HL-60 (cell line): ENCODE measurements around the gene HASPIN.

Source experiments
- POLR2AphosphoS5 ChIP-seq: IDR thresholded peaks from 2 replicates; pipeline ENCODE4 v1.6.1; 2012; ENCODE audit warnings: low read depth
- REST ChIP-seq: IDR thresholded peaks from 2 replicates; pipeline ENCODE4 v1.6.1; 2012; ENCODE audit warnings: low read depth; ENCODE audit not compliant: insufficient replicate concordance
- SPI1 ChIP-seq: IDR thresholded peaks from 2 replicates; pipeline ENCODE4 v1.6.1; 2012; ENCODE audit warnings: low read depth, mild to moderate bottlenecking, borderline replicate concordance
- TF ChIP-seq, protein P1 (sequence below): IDR thresholded peaks from one replicate; pipeline ENCODE4 v1.5.1; 2011; ENCODE audit warnings: low read length, control low read depth, inconsistent platforms; ENCODE audit not compliant: insufficient read depth

DNA sequence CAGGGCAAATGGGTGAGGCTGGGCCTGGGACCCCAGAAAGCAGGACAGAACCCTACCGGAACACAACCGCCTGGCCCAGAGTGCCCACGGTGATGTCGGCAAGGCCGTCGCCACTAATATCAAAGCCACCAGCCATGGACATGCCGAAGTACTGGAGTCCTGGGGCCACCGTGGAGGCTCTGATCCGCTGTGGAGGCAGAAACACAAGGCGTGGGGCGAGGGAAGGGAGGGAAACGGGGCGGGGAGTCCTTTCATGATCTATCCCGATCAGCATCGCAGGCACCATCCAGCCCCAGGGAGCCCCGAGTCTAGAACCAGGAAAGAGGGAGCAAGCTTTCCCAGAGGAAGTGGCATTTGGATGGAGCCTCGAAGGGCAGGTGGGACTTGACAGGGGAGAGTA lies 26.6 kb downstream of the HASPIN start:
- TF ChIP-seq, protein P1, sequence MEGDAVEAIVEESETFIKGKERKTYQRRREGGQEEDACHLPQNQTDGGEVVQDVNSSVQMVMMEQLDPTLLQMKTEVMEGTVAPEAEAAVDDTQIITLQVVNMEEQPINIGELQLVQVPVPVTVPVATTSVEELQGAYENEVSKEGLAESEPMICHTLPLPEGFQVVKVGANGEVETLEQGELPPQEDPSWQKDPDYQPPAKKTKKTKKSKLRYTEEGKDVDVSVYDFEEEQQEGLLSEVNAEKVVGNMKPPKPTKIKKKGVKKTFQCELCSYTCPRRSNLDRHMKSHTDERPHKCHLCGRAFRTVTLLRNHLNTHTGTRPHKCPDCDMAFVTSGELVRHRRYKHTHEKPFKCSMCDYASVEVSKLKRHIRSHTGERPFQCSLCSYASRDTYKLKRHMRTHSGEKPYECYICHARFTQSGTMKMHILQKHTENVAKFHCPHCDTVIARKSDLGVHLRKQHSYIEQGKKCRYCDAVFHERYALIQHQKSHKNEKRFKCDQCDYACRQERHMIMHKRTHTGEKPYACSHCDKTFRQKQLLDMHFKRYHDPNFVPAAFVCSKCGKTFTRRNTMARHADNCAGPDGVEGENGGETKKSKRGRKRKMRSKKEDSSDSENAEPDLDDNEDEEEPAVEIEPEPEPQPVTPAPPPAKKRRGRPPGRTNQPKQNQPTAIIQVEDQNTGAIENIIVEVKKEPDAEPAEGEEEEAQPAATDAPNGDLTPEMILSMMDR: no peak
- TF ChIP-seq POLR2AphosphoS5 (no peak), REST (no peak), SPI1 (no peak)
